ENCODE data around the gene ZBED2. TPM values are rescaled to one million over a fixed set of nuclear protein-coding genes. Genes with fewer than 3 reads are reported as not detected.

ZBED2 gene
- total and polyA plus RNA-seq, 2 donors (not counting 3 experiments of a cell fraction or from before 2014, with no cell fraction given): not detected

DNA sequence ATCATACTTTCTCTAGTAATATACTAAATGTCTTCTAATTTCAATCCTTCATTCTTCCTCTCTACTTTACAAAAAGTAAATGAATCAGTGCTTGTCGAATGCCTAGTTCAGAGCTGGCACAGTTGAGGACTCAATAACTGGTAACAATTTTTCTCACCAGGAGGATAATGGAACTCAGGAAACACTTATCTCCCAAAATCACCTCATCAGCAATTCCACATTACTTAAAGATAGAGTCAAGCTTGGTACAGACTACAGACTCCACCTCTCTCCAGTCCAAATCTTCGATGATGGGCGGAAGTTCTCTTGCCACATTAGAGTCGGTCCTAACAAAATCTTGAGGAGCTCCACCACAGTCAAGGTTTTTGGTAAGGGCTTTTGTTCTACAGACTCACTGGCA, 16.3 kb downstream of the ZBED2 start:
- no TSS peak for BruUV-seq (replicated peaks)
- no peak for DNase-seq (ENCODE audit: low read depth, low spot score)
- Histone ChIP-seq H3K27ac (ENCODE audit: insufficient read depth, low read depth, low read length) (no peak overlapping the region), H3K79me2 (ENCODE audit: control insufficient read depth, insufficient read depth, low read length) (no peaks in the 10 kb centered on the region), H3K9me3 (replicated peaks; ENCODE audit: control insufficient read depth, insufficient read depth, low read length) (no peaks in the 10 kb centered on the region), H3K9me1 (replicated peaks; ENCODE audit: control insufficient read depth, extremely low read depth, insufficient read depth, low read length) (no peaks in the 10 kb centered on the region), H3K4me1 (ENCODE audit: control insufficient read depth, extremely low read depth, insufficient read depth, low read length) (no peaks in the 10 kb centered on the region), H3K36me3 (ENCODE audit: control insufficient read depth in 2 of 2, extremely low read depth in 1 of 2, insufficient read depth in 2 of 2, low read length in 2 of 2) (no peaks in the 10 kb centered on the region), H3K4me3 (replicated peaks in 1 of 3; ENCODE audit: insufficient read depth in 1 of 3, low read depth in 1 of 3, low read length in 3 of 3) (no peak overlapping the region), H3K9ac (replicated peaks; ENCODE audit: extremely low read depth, insufficient read depth, low read length) (no peak overlapping the region), H4K20me1 (replicated peaks; ENCODE audit: control insufficient read depth, extremely low read depth, insufficient read depth, low read length) (no peaks in the 10 kb centered on the region), H2AFZ (ENCODE audit: low read depth, low read length) (no peak overlapping the region), H3K27me3 (ENCODE audit: control insufficient read depth in 2 of 2, insufficient read depth in 2 of 2, low read length in 2 of 2) (peaks cover 0 to 7% of the 10 kb centered on the region in 2 experiments), H3K4me2 (ENCODE audit: insufficient read depth, low read length) (no peak overlapping the region)
- POLR2A ChIA-PET: no interaction called here
- dilution Hi-C loops (cut with MboI; ENCODE audit: extremely low pct_ligation_motif_present, low sequenced_read_pairs): no loop called here
- no peak for TF ChIP-seq POLR2AphosphoS5 (IDR thresholded peaks at IDR 0.05; ENCODE audit: insufficient read depth, low read depth, low read length)
- TF ChIP-seq FOS (IDR thresholded peaks at IDR 0.05; ENCODE audit: borderline replicate concordance, insufficient read depth, low read length): no peak
- TF ChIP-seq EZH2 (IDR thresholded peaks at IDR 0.05; ENCODE audit: borderline replicate concordance, low read depth, low read length, severe bottlenecking): no peak
- no peak for FAIRE-seq
- intact Hi-C loops (cut with micrococcal nuclease): no loop called here
- CTCF ChIA-PET: interaction anchor here (0.8 to 2.2 kb wide), 7 partner anchors 21 to 435 kb away, joined by 3 to 31 read pairs (median 3); no protein-coding TSS in a partner anchor

- ChIA-PET CTCF (interaction anchor here (0.7 to 2.2 kb wide), 10 partner anchors 22 to 465 kb away, joined by 3 to 31 read pairs (median 3); no protein-coding TSS in a partner anchor), POLR2A (no interaction called here)
- no peak overlapping the region for H3K9ac ChIP-seq (replicated peaks; ENCODE audit: extremely low read depth, insufficient read depth, low read length)
- H3K27me3 ChIP-seq (ENCODE audit: control insufficient read depth in 2 of 2, insufficient read depth in 2 of 2, low read length in 2 of 2): peaks cover 0 to 7% of the 10 kb centered on the region in 2 experiments
- H3K9me3 ChIP-seq (replicated peaks; ENCODE audit: control insufficient read depth, insufficient read depth, low read length): no peaks in the 10 kb centered on the region
- H3K4me3 ChIP-seq (replicated peaks in 1 of 3; ENCODE audit: insufficient read depth in 1 of 3, low read depth in 1 of 3, low read length in 3 of 3): no peak overlapping the region
- no peaks in the 10 kb centered on the region for H3K9me1 ChIP-seq (replicated peaks; ENCODE audit: control insufficient read depth, extremely low read depth, insufficient read depth, low read length)
- no peaks in the 10 kb centered on the region for H4K20me1 ChIP-seq (replicated peaks; ENCODE audit: control insufficient read depth, extremely low read depth, insufficient read depth, low read length)
- no peaks in the 10 kb centered on the region for H3K79me2 ChIP-seq (ENCODE audit: control insufficient read depth, insufficient read depth, low read length)
- H3K27ac ChIP-seq (ENCODE audit: insufficient read depth, low read depth, low read length): no peak overlapping the region
- peak; percentile 65 for FAIRE-seq
- TF ChIP-seq GATA2 (IDR thresholded peaks at IDR 0.05; ENCODE audit: insufficient read depth, insufficient read length, low read depth, low read length) (no peak), JUN (IDR thresholded peaks at IDR 0.05; ENCODE audit: borderline replicate concordance, insufficient read depth, insufficient read length, low read depth) (no peak), POLR2A (IDR thresholded peaks at IDR 0.05; ENCODE audit: low read depth, low read length) (no peak)
- TF ChIP-seq, protein P1, sequence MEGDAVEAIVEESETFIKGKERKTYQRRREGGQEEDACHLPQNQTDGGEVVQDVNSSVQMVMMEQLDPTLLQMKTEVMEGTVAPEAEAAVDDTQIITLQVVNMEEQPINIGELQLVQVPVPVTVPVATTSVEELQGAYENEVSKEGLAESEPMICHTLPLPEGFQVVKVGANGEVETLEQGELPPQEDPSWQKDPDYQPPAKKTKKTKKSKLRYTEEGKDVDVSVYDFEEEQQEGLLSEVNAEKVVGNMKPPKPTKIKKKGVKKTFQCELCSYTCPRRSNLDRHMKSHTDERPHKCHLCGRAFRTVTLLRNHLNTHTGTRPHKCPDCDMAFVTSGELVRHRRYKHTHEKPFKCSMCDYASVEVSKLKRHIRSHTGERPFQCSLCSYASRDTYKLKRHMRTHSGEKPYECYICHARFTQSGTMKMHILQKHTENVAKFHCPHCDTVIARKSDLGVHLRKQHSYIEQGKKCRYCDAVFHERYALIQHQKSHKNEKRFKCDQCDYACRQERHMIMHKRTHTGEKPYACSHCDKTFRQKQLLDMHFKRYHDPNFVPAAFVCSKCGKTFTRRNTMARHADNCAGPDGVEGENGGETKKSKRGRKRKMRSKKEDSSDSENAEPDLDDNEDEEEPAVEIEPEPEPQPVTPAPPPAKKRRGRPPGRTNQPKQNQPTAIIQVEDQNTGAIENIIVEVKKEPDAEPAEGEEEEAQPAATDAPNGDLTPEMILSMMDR (IDR thresholded peaks at IDR 0.05; ENCODE audit: extremely low read depth in 1 of 2, insufficient read depth in 1 of 2, low read depth in 1 of 2, low read length in 2 of 2): peak; percentile 4 to 15
- intact Hi-C loops (cut with micrococcal nuclease): no loop called here
- no peak overlapping the region for H2AFZ ChIP-seq (ENCODE audit: low read depth, low read length)
- H3K4me1 ChIP-seq (ENCODE audit: control insufficient read depth, extremely low read depth, insufficient read depth, low read length): no peaks in the 10 kb centered on the region
- no TSS peak for BruUV-seq (replicated peaks)
- H3K36me3 ChIP-seq (ENCODE audit: control insufficient read depth in 2 of 2, extremely low read depth in 1 of 2, insufficient read depth in 2 of 2, low read length in 2 of 2): no peaks in the 10 kb centered on the region
- peak; percentile 25 for DNase-seq (ENCODE audit: low read depth, low spot score)
- H3K4me2 ChIP-seq (ENCODE audit: insufficient read depth, low read length): no peak overlapping the region
- dilution Hi-C loops (cut with MboI; ENCODE audit: extremely low pct_ligation_motif_present, low sequenced_read_pairs): no loop called here
Observed at GRCh38 chr3:111577798-111578685, 17.1 kb downstream of the ZBED2 start.

All from endothelial cell of umbilical vein (primary cell).